H1 (cell line): ENCODE data around the gene KCND3. TPM values are rescaled to one million over a fixed set of nuclear protein-coding genes. Genes with fewer than 3 reads are reported as not detected.

Source experiments
- CTCF ChIA-PET: fragments of 300-600 bp; sonication (Branson Sonifier 250); formaldehyde crosslinking; loops from one replicate; lab custom pipeline; 2021; ENCODE audit not compliant: partially characterized antibody; lab: Charles Lee
- POLR2A ChIA-PET: fragments of 300-600 bp; sonication (Branson Sonifier 250); formaldehyde crosslinking; loops from one replicate; lab custom pipeline; 2021; ENCODE audit warnings: inconsistent platforms; ENCODE audit not compliant: partially characterized antibody; lab: Charles Lee
- DNase-seq, 2 experiments: peaks; one replicate each; pipeline versions ENCODE4 v3.0.0 to v3.0.0-alpha.2; 2010 to 2022; ENCODE audit warnings: low spot score in 2 of 2, low read depth in 1 of 2, mixed read lengths in 1 of 2
- FAIRE-seq: peaks from 2 replicates; lab custom pipeline; 2011; peaks lifted over from hg19 to GRCh38; lab: Jason Lieb, UNC
- H2AFZ ChIP-seq: 2 replicates; pipeline ENCODE4 v1.8.1; 2012; ENCODE audit warnings: low read length, inconsistent platforms
- H2AK5ac ChIP-seq: 2 replicates; pipeline ENCODE4 v1.6.1; 2013; ENCODE audit warnings: low read depth, low read length
- H2BK120ac ChIP-seq: replicated peaks from 2 replicates; pipeline ENCODE3; 2013; ENCODE audit warnings: low read depth, low read length, inconsistent platforms
- H2BK12ac ChIP-seq: 2 replicates; pipeline ENCODE4 v1.6.1; 2013; ENCODE audit warnings: low read depth, low read length
- H2BK15ac ChIP-seq: 2 replicates; pipeline ENCODE4 v1.6.1; 2013; ENCODE audit warnings: low read length
- H2BK20ac ChIP-seq: 2 replicates; pipeline ENCODE4 v1.6.1; 2013; ENCODE audit warnings: low read length
- H2BK5ac ChIP-seq: 2 replicates; pipeline ENCODE4 v1.6.1; 2013; ENCODE audit warnings: low read depth, low read length
- H3K14ac ChIP-seq: 2 replicates; pipeline ENCODE4 v1.6.1; 2013; ENCODE audit warnings: inconsistent platforms; ENCODE audit not compliant: insufficient read length
- H3K18ac ChIP-seq: 2 replicates; pipeline ENCODE4 v1.6.1; 2013; ENCODE audit warnings: low read length; ENCODE audit errors: extremely low read depth
- H3K23ac ChIP-seq: 2 replicates; pipeline ENCODE4 v1.6.1; 2013; ENCODE audit warnings: inconsistent platforms; ENCODE audit not compliant: insufficient read length
- H3K23me2 ChIP-seq: 2 replicates; pipeline ENCODE4 v1.6.1; 2013; ENCODE audit warnings: low read depth, low read length
- H3K27ac ChIP-seq: 2 replicates; pipeline ENCODE4 v1.6.1; 2011; ENCODE audit warnings: low read depth, low read length, inconsistent platforms
- H3K27me3 ChIP-seq, 4 experiments: replicated peaks in 1 of 4; 1 replicate in 1 of 4; 2 replicates in 3 of 4; pipeline versions ENCODE4 v1.6.1 to v1.8.1; 2011 to 2013; ENCODE audit warnings: low read length in 3 of 4, mild to moderate bottlenecking in 3 of 4, inconsistent platforms in 2 of 4, mixed read lengths in 2 of 4, moderate library complexity in 1 of 4; ENCODE audit not compliant: control insufficient read depth in 3 of 4, insufficient read depth in 3 of 4; ENCODE audit errors: extremely low read depth in 1 of 4
- H3K36me3 ChIP-seq, 4 experiments: 2 replicates each; pipeline versions ENCODE4 v1.6.1 to v1.8.1; 2011 to 2013; ENCODE audit warnings: mild to moderate bottlenecking in 4 of 4, low read length in 3 of 4, moderate library complexity in 2 of 4, control low read depth in 1 of 4, inconsistent platforms in 1 of 4; ENCODE audit not compliant: insufficient read depth in 4 of 4, control insufficient read depth in 2 of 4
- H3K4ac ChIP-seq: replicated peaks from 2 replicates; pipeline ENCODE3; 2013; ENCODE audit warnings: low read length, low read depth, mixed read lengths, inconsistent platforms; ENCODE audit not compliant: insufficient read length
- H3K4me1 ChIP-seq, 4 experiments: replicated peaks in 1 of 4; 1 replicate in 1 of 4; 2 replicates in 3 of 4; pipeline versions ENCODE4 v1.6.1 to v1.8.1; 2011 to 2013; ENCODE audit warnings: low read length in 3 of 4, inconsistent platforms in 2 of 4, mixed read lengths in 1 of 4; ENCODE audit not compliant: insufficient read depth in 4 of 4, control insufficient read depth in 3 of 4
- H3K4me2 ChIP-seq, 2 experiments: 2 replicates each; pipeline versions ENCODE4 v1.6.1 to v1.8.1; 2011 to 2013; ENCODE audit warnings: low read depth in 2 of 2, low read length in 2 of 2, control low read depth in 1 of 2, inconsistent platforms in 1 of 2, mild to moderate bottlenecking in 1 of 2; ENCODE audit not compliant: insufficient read depth in 1 of 2
- H3K4me3 ChIP-seq, 4 experiments: fragments of 200-600, 300-600 bp in 1 of 4; sonication (generic), shearing (Covaris generic), sonication (Bioruptor Twin) in 1 of 4; 2 replicates each; pipeline versions ENCODE4 v1.5.1 to v1.8.1; 2011 to 2016; ENCODE audit warnings: low read length in 4 of 4, low read depth in 3 of 4, control low read depth in 2 of 4, inconsistent platforms in 2 of 4, mild to moderate bottlenecking in 2 of 4, mixed read lengths in 1 of 4, moderate library complexity in 1 of 4; ENCODE audit not compliant: insufficient read depth in 2 of 4; ENCODE audit errors: extremely low read depth in 1 of 4
- H3K56ac ChIP-seq: replicated peaks from 2 replicates; pipeline ENCODE3; 2013; ENCODE audit warnings: low read depth, mild to moderate bottlenecking, mixed read lengths, low read length, inconsistent platforms; ENCODE audit not compliant: insufficient read length
- H3K79me1 ChIP-seq: 2 replicates; pipeline ENCODE4 v1.6.1; 2013; ENCODE audit warnings: low read depth, low read length, control low read depth
- H3K79me2 ChIP-seq, 2 experiments: 2 replicates each; pipeline versions ENCODE4 v1.6.1 to v1.8.1; 2012 to 2013; ENCODE audit warnings: low read length in 2 of 2, mild to moderate bottlenecking in 2 of 2, inconsistent platforms in 1 of 2; ENCODE audit not compliant: insufficient read depth in 2 of 2, control insufficient read depth in 1 of 2
- H3K9ac ChIP-seq, 4 experiments: replicated peaks in 1 of 4; 1 replicate in 1 of 4; 2 replicates in 3 of 4; pipeline versions ENCODE4 v1.6.1 to v1.8.1; 2011 to 2013; ENCODE audit warnings: low read depth in 3 of 4, low read length in 3 of 4, control low read depth in 2 of 4, mild to moderate bottlenecking in 2 of 4, moderate library complexity in 2 of 4, inconsistent platforms in 1 of 4; ENCODE audit errors: extremely low read depth in 1 of 4
- H3K9me3 ChIP-seq, 2 experiments: 2 replicates each; pipeline versions ENCODE4 v1.6.1 to v1.8.1; 2012 to 2013; ENCODE audit warnings: mild to moderate bottlenecking in 2 of 2, moderate library complexity in 2 of 2, control low read depth in 1 of 2, inconsistent platforms in 1 of 2, low read depth in 1 of 2, low read length in 1 of 2, mixed read lengths in 1 of 2; ENCODE audit not compliant: insufficient read depth in 2 of 2
- H4K20me1 ChIP-seq, 2 experiments: replicated peaks in 1 of 2; 2 replicates each; pipeline versions ENCODE3 to v1.8.1; 2011 to 2013; ENCODE audit warnings: inconsistent platforms in 2 of 2, low read length in 2 of 2, mild to moderate bottlenecking in 1 of 2; ENCODE audit not compliant: insufficient read depth in 2 of 2, control insufficient read depth in 1 of 2
- H4K5ac ChIP-seq: 2 replicates; pipeline ENCODE4 v1.6.1; 2013; ENCODE audit warnings: low read length, low read depth, mixed read lengths, inconsistent platforms; ENCODE audit not compliant: insufficient read length
- H4K8ac ChIP-seq: 2 replicates; pipeline ENCODE4 v1.8.0; 2013; ENCODE audit warnings: mild to moderate bottlenecking, moderate library complexity, low read length, inconsistent platforms; ENCODE audit not compliant: insufficient read depth; ENCODE audit errors: extremely low read depth
- H4K91ac ChIP-seq: replicated peaks from 2 replicates; pipeline ENCODE3; 2013; ENCODE audit warnings: low read length, mixed read lengths, inconsistent platforms; ENCODE audit not compliant: insufficient read length
- BACH1 ChIP-seq: IDR thresholded peaks from 2 replicates; pipeline ENCODE4 v1.6.1; 2012; ENCODE audit warnings: low read length, improper control_type of control experiment
- BCL11A ChIP-seq, 2 experiments: IDR thresholded peaks; one replicate each; pipeline ENCODE4 v1.6.1; 2011; ENCODE audit warnings: low read depth in 2 of 2, low read length in 2 of 2, mild to moderate bottlenecking in 2 of 2
- CHD1 ChIP-seq: IDR thresholded peaks from 2 replicates; pipeline ENCODE4 v1.6.1; 2012; ENCODE audit warnings: low read depth, low read length, improper control_type of control experiment
- CTCF ChIP-seq, 3 experiments: IDR thresholded peaks; 1 replicate in 2 of 3; 2 replicates in 1 of 3; pipeline versions ENCODE4 v1.5.1 to v1.6.1; 2011; ENCODE audit warnings: low read length in 3 of 3, mild to moderate bottlenecking in 3 of 3, inconsistent platforms in 2 of 3, low read depth in 1 of 3, moderate library complexity in 1 of 3; ENCODE audit not compliant: insufficient read depth in 1 of 3; ENCODE audit errors: control extremely low read depth in 1 of 3
- FOSL1 ChIP-seq: IDR thresholded peaks from 2 replicates; pipeline ENCODE4 v1.6.1; 2011; ENCODE audit warnings: mild to moderate bottlenecking, low read depth, low read length, moderate library complexity; ENCODE audit not compliant: insufficient read depth
- KDM1A ChIP-seq: fragments of 200-600, 300-600 bp; sonication (generic); IDR thresholded peaks from 2 replicates; pipeline ENCODE4 v1.7.1; 2016; ENCODE audit warnings: mild to moderate bottlenecking, low read length, borderline replicate concordance
- PHF8 ChIP-seq: fragments of 200-600 bp; sonication (generic); conservative IDR thresholded peaks from 2 replicates; pipeline ENCODE4 v1.7.1; 2012; ENCODE audit warnings: low read depth, mild to moderate bottlenecking, inconsistent platforms, low read length, moderate library complexity
- TBP ChIP-seq: IDR thresholded peaks from 2 replicates; pipeline ENCODE4 v1.6.1; 2011; ENCODE audit warnings: low read depth, low read length, improper control_type of control experiment
- ZNF274 ChIP-seq: IDR thresholded peaks from 2 replicates; pipeline ENCODE4 v1.7.0; 2012; ENCODE audit warnings: low read length, borderline replicate concordance; ENCODE audit errors: extremely low read depth
- WGBS, 2 experiments: shearing (Covaris generic) in 1 of 2; methylation state at CpG; one replicate each; pipeline versions ENCODE4 v1.1.6 to v1.1.7; 2013 to 2015; ENCODE audit warnings: low lambda C conversion rate in 2 of 2, mixed read lengths in 2 of 2, inconsistent platforms in 1 of 2, low coverage in 1 of 2, missing lambda C conversion rate in 1 of 2; ENCODE audit not compliant: insufficient replicate concordance in 2 of 2, insufficient coverage in 1 of 2, insufficient read length in 1 of 2; ENCODE audit errors: extremely low coverage in 1 of 2, missing lambda C conversion rate in 1 of 2; 5-methylcytosine and 5-hydroxymethylcytosine counted together
- polyA plus RNA-seq, 7 experiments: library from polyadenylated mRNA; depleted of rRNA in 3 of 7; stranded (reverse) in 5 of 7; unstranded in 2 of 7; fragments of >200 nt in 5 of 7; fragments of 200-250 nt in 2 of 7; gene quantifications; 1 replicate in 5 of 7; 2 replicates in 1 of 7; 4 replicates in 1 of 7; pipeline versions ENCODE4 v1.2.1 to v1.2.3, GENCODE V29; 2011 to 2013; ENCODE audit warnings: missing spikeins in 2 of 7, mixed read lengths in 2 of 7
- total RNA-seq: library from RNA; stranded (reverse); fragmentation: NEBNext Ultra II Directional; extraction: Animal tissue kit (Norgen Biotek cat#: 25700); gene quantifications from 2 replicates; pipeline ENCODE4 v1.2.1, GENCODE V29; 2021
- TF ChIP-seq, protein P1 (sequence below): IDR thresholded peaks from 2 replicates; pipeline ENCODE4 v1.6.1; 2012; ENCODE audit warnings: inconsistent platforms

The KCND3 gene
- total and polyA plus RNA-seq, 2 of the 8 experiments (the other 6 are each of a cell fraction or from before 2014, with no cell fraction given), result 0.14 to 0.48 TPM

GRCh38 chr1:111906816-111907215 lies 82.7 kb downstream of the KCND3 start:
- Histone ChIP-seq H3K4me2 (no peak overlapping the region), H2AK5ac (no peak overlapping the region), H2BK5ac (no peak overlapping the region), H3K4me3 (no peak overlapping the region), H3K9me3 (no peaks in the 10 kb centered on the region), H3K56ac (no peak overlapping the region), H4K20me1 (no peaks in the 10 kb centered on the region), H3K18ac (no peak overlapping the region), H3K9ac (no peak overlapping the region), H2BK120ac (no peak overlapping the region), H3K23me2 (no peaks in the 10 kb centered on the region), H3K14ac (no peak overlapping the region), H2BK15ac (no peak overlapping the region), H2AFZ (no peak overlapping the region), H3K27ac (no peak overlapping the region), H3K23ac (no peak overlapping the region), H3K79me1 (0 out of 2 replicates have a peak, but pooled peaks cover 2% of the 10 kb centered on the region), H2BK12ac (no peak overlapping the region), H3K4me1 (peaks cover 0 to 6% (median 4%) of the 10 kb centered on the region in 4 experiments; a peak in 4 of 7 replicates), H3K27me3 (peaks cover 0 to 6% (median 2%) of the 10 kb centered on the region in 4 experiments; a peak in 5 of 7 replicates), H4K5ac (no peak overlapping the region), H3K36me3 (no peaks in the 10 kb centered on the region), H2BK20ac (no peak overlapping the region), H4K8ac (no peak overlapping the region), H4K91ac (no peak overlapping the region), H3K79me2 (no peaks in the 10 kb centered on the region), H3K4ac (no peak overlapping the region)
- CTCF ChIA-PET, result interaction anchor here (0.6 to 1.0 kb wide), 2 partner anchors 14 to 149 kb away, joined by 3 read pairs; no protein-coding TSS in a partner anchor
- DNase-seq, result no peak
- FAIRE-seq, result no peak
- whole genome bisulfite sequencing, 2 experiments, result 67% methylated on average over 1 of the region's 1 CpG; no CpG with 5 or more reads in 1 of the 2 experiments
- POLR2A ChIA-PET, result no interaction called here
- no peak for TF ChIP-seq TBP
- no peak for TF ChIP-seq BACH1
- TF ChIP-seq, protein P1, sequence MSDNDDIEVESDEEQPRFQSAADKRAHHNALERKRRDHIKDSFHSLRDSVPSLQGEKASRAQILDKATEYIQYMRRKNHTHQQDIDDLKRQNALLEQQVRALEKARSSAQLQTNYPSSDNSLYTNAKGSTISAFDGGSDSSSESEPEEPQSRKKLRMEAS, result no peak
- no peak for TF ChIP-seq BCL11A (IDR thresholded peaks at IDR 0.05; ENCODE audit: low read depth in 2 of 2, low read length in 2 of 2)
- TF ChIP-seq KDM1A, result no peak
- TF ChIP-seq CHD1, result no peak
- TF ChIP-seq PHF8, result no peak
- no peak for TF ChIP-seq CTCF (IDR thresholded peaks at IDR 0.05; ENCODE audit: control extremely low read depth in 1 of 3, insufficient read depth in 1 of 3, low read depth in 1 of 3, low read length in 3 of 3)
- no peak for TF ChIP-seq ZNF274
- TF ChIP-seq FOSL1, result no peak
